A673 (cell line): ENCODE measurements around the gene NF1. TPM values are rescaled to one million over a fixed set of nuclear protein-coding genes. Genes with fewer than 3 reads are reported as not detected.

ENCODE experiments used
- BruUV-seq: library from RNA; stranded (reverse); fragments of 400-500 nt; replicated peaks from 2 replicates; lab custom pipeline; 2021; lab: Mats Ljungman, UMichigan
- CTCF ChIA-PET: fragments of 300-600 bp; sonication (Branson Sonifier 250); formaldehyde crosslinking; loops from one replicate; lab custom pipeline; 2022; ENCODE audit warnings: antibody characterized with exemption; lab: Charles Lee
- POLR2A ChIA-PET: fragments of 300-600 bp; sonication (Branson Sonifier 250); formaldehyde crosslinking; loops from one replicate; lab custom pipeline; 2022; ENCODE audit warnings: antibody characterized with exemption; ENCODE audit not compliant: low non-redundant PET; lab: Charles Lee
- DNase-seq: peaks from one replicate; pipeline ENCODE4 v3.0.0-alpha.2; 2015; ENCODE audit warnings: low spot score
- H3K27ac ChIP-seq: fragments of 200-600 bp; sonication (generic); 2 replicates; pipeline ENCODE4 v1.5.1; 2016; ENCODE audit warnings: mixed run types, low read depth, mild to moderate bottlenecking, mixed read lengths, antibody characterized with exemption, low read length; ENCODE audit not compliant: poor library complexity, severe bottlenecking
- H3K27me3 ChIP-seq: fragments of 200-600 bp; sonication (generic); replicated peaks from 2 replicates; pipeline ENCODE4 v1.6.1; 2017; ENCODE audit warnings: mixed run types, low read depth, mild to moderate bottlenecking, mixed read lengths, antibody characterized with exemption, low read length; ENCODE audit not compliant: insufficient read depth, poor library complexity
- H3K36me3 ChIP-seq: fragments of 200-600 bp; sonication (generic); 2 replicates; pipeline ENCODE4 v1.6.1; 2016; ENCODE audit warnings: mixed run types, mild to moderate bottlenecking, mixed read lengths, antibody characterized with exemption, low read length; ENCODE audit not compliant: insufficient read depth, poor library complexity, severe bottlenecking
- H3K4me1 ChIP-seq: fragments of 200-600 bp; sonication (generic); 2 replicates; pipeline ENCODE4 v1.6.1; 2017; ENCODE audit warnings: mixed run types, mild to moderate bottlenecking, mixed read lengths, antibody characterized with exemption, low read length; ENCODE audit not compliant: insufficient read depth, poor library complexity, severe bottlenecking
- H3K4me3 ChIP-seq: fragments of 200-600 bp; sonication (generic); 2 replicates; pipeline ENCODE4 v1.5.1; 2016; ENCODE audit warnings: low read depth, mixed run types, mild to moderate bottlenecking, mixed read lengths, low read length; ENCODE audit not compliant: poor library complexity, severe bottlenecking
- H3K9me3 ChIP-seq: fragments of 200-600 bp; sonication (generic); 2 replicates; pipeline ENCODE4 v1.6.1; 2016; ENCODE audit warnings: mixed run types, low read depth, mild to moderate bottlenecking, mixed read lengths, antibody characterized with exemption, low read length; ENCODE audit not compliant: poor library complexity, severe bottlenecking
- CTCF ChIP-seq: fragments of 300-800, 200-600 bp; sonication (generic); conservative IDR thresholded peaks from 2 replicates; pipeline ENCODE4 v1.5.1; 2017; ENCODE audit warnings: low read depth, mild to moderate bottlenecking, antibody characterized with exemption, low read length, moderate library complexity, mixed read lengths
- EZH2 ChIP-seq: fragments of 200-600 bp; sonication (generic); IDR thresholded peaks from 2 replicates; pipeline ENCODE4 v1.6.1; 2017; ENCODE audit warnings: borderline replicate concordance, low read depth, mild to moderate bottlenecking, mixed read lengths, antibody characterized with exemption, low read length; ENCODE audit not compliant: poor library complexity, severe bottlenecking
- intact Hi-C: fragments of 100-400 bp; cut with micrococcal nuclease; formaldehyde crosslinking; loops from one replicate; pipeline ENCODE4 v1.10.0; 2022; ENCODE audit not compliant: unreplicated experiment
- total RNA-seq: library from RNA; stranded (reverse); gene quantifications from 2 replicates; pipeline ENCODE4 v1.2.3, GENCODE V29; 2021

The NF1 gene
- total RNA-seq, 1 experiment from 2014 or later: 32.1 TPM

GRCh38 chr17:31412511-31412910 is 317.7 kb downstream of the NF1 start:
- Histone ChIP-seq H3K27me3 (no peaks in the 10 kb centered on the region), H3K27ac (no peak overlapping the region), H3K4me1 (no peaks in the 10 kb centered on the region), H3K4me3 (no peak overlapping the region), H3K36me3 (no peaks in the 10 kb centered on the region), H3K9me3 (no peaks in the 10 kb centered on the region)
- no peak for TF ChIP-seq CTCF
- no peak for TF ChIP-seq EZH2
- intact Hi-C loops: no loop called here
- ChIA-PET POLR2A (no interaction called here), CTCF (no interaction called here)
- BruUV-seq: no TSS peak
- no peak for DNase-seq

DNA sequence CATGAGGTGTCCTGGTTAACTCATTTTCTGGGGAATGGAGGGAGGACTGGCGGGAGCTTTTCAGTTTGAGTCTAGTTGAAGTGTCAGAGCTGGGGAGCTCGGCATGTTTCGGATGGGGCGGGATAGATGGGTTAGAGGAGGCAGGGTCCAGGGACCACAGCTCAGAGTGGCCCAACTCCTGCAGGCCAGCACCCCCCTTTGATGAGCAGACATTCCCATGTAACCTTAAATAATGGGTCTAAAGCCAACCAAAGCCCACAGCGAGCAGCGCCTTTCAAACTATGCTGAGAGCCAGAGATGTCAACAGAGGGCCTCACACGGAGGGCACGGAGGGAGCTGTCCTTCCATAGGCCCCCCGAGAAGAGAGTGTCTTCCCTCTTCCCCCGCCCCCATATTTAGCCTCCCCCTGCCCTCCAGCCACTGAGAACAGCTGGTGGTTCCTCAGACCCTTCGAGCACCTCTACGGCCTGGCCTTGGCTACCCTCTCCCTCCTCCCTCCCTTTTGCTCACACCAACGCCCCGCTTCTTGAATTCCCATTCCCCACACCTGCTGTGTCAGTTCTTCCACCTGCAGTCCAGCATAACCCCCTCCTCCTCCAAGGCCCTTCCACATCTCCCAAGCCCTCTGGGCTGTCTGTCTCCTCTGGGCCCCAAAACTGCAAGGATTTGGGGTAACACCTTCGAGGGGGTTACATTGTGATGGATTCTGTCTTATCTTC is 318.5 kb downstream of the NF1 start:
- TF ChIP-seq EZH2 (no peak), CTCF (no peak)
- Histone ChIP-seq H3K27ac (no peak overlapping the region), H3K4me3 (no peak overlapping the region), H3K4me1 (no peaks in the 10 kb centered on the region), H3K36me3 (no peaks in the 10 kb centered on the region), H3K27me3 (no peaks in the 10 kb centered on the region), H3K9me3 (no peaks in the 10 kb centered on the region)
- intact Hi-C loops: no loop called here
- BruUV-seq: no TSS peak
- ChIA-PET POLR2A (interaction anchor here (0.5 kb wide), 1 partner anchor 475 kb away, joined by 7 read pairs; no protein-coding TSS in a partner anchor), CTCF (no interaction called here)
- no peak for DNase-seq

DNA sequence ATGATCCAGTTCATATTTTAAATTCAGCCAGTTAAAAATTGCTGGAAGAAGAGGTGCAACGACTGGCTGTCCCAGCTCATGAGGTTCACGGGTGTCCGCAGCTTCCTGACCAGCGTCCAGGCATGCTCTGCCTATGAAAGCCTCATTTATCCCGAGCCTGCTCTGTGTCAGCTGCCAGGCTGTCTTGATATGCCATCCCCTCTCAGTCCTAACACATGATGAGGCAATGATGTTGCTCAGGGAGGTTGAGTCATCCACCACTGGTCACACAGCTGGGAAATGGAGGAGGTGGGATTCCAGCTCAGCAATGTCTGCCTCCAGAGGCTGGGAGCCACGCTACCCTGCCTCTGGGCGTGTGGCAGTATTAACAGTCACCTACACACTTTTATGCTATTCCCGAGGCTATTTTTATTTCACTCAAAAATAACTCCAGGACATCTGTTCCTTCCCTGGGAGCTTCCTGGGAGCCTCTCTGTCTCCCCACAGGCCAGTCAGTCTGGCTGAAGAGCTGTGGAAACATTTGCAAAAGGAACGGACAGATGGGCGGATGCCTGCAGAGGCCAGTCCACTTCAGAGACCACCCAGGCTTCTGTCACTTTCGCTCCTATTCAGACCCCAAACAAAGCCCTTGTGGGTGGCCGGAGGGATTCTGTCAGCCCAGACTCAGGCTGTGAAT is 319.2 kb downstream of the NF1 start:
- CTCF ChIA-PET: no interaction called here
- H3K27me3 ChIP-seq: no peaks in the 10 kb centered on the region
- no peak for DNase-seq
- H3K4me3 ChIP-seq: no peak overlapping the region
- no TSS peak for BruUV-seq
- TF ChIP-seq EZH2 (no peak), CTCF (no peak)
- no peaks in the 10 kb centered on the region for H3K36me3 ChIP-seq
- H3K9me3 ChIP-seq: no peaks in the 10 kb centered on the region
- no peaks in the 10 kb centered on the region for H3K4me1 ChIP-seq
- POLR2A ChIA-PET: interaction anchor here (0.5 kb wide), 1 partner anchor 474 kb away, joined by 7 read pairs; no protein-coding TSS in a partner anchor
- intact Hi-C loops: no loop called here
- no peak overlapping the region for H3K27ac ChIP-seq
